Stimulated activated CD8-positive, alpha-beta memory T cell treated with anti-CD3 and anti-CD28 coated beads, Interleukin-15, amount 100 ng/mL, for 1 hour (primary cell): Measurements from ENCODE around the gene PER3.

ENCODE experiments used
- DNase-seq: peaks from one replicate; pipeline ENCODE4 v3.0.0-alpha.2; 2020; ENCODE audit warnings: low read depth

PER3 gene

GRCh38 chr1:7873801-7874795 is 90.0 kb downstream of the PER3 start:
- DNase-seq = no peak

- DNase-seq = no peak
Measured at GRCh38 chr1:7878027-7878426, 93.9 kb downstream of the PER3 start.

GRCh38 chr1:7879228-7879627 is 95.1 kb downstream of the PER3 start:
- no peak for DNase-seq

GRCh38 chr1:7884757-7885156 is 100.7 kb downstream of the PER3 start:
- no peak for DNase-seq

- no peak for DNase-seq
Measured at GRCh38 chr1:7885513-7886404, 101.7 kb downstream of the PER3 start.

- no peak for DNase-seq
Measured at GRCh38 chr1:7886405-7886745, 102.3 kb downstream of the PER3 start.

GRCh38 chr1:7888248-7889081 is 104.4 kb downstream of the PER3 start:
- no peak for DNase-seq

- no peak for DNase-seq
Measured at GRCh38 chr1:7890853-7891252, 106.8 kb downstream of the PER3 start.

GRCh38 chr1:7891804-7892203 is 107.7 kb downstream of the PER3 start:
- DNase-seq = no peak

- no peak for DNase-seq
Measured at GRCh38 chr1:7893529-7894180, 109.6 kb downstream of the PER3 start.
